GM23338 (cell line): ENCODE results near the gene BPIFB6. TPM values are rescaled to one million over a fixed set of nuclear protein-coding genes. Genes with fewer than 3 reads are reported as not detected.

Source experiments
- ATAC-seq: fragments of 200-7000 bp; cut with Tn5 transposase; 3 replicates; pipeline ENCODE4 v1.9.1; 2020
- DNase-seq: peaks from one replicate; pipeline ENCODE4 v3.0.0-alpha.2; 2015; ENCODE audit warnings: low spot score
- H2AFZ ChIP-seq: fragments of 200-600 bp; sonication (generic); 2 replicates; pipeline ENCODE4 v1.8.0; 2016; ENCODE audit warnings: antibody characterized with exemption, mild to moderate bottlenecking, moderate library complexity
- H3F3A ChIP-seq: fragments of 200-600 bp; sonication (generic); replicated peaks from 2 replicates; pipeline ENCODE4 v1.8.0; 2017; ENCODE audit warnings: antibody characterized with exemption, mixed run types, low read depth
- H3K27ac ChIP-seq: fragments of 200-600 bp; sonication (generic); 2 replicates; pipeline ENCODE4 v1.6.1; 2016; ENCODE audit warnings: low read depth
- H3K27me3 ChIP-seq: fragments of 200-600 bp; sonication (generic); 2 replicates; pipeline ENCODE4 v1.8.0; 2016; ENCODE audit warnings: mild to moderate bottlenecking, mixed run types, moderate library complexity; ENCODE audit not compliant: insufficient read depth
- H3K36me3 ChIP-seq: fragments of 200-600 bp; sonication (generic); 2 replicates; pipeline ENCODE4 v1.8.0; 2016; ENCODE audit warnings: mild to moderate bottlenecking; ENCODE audit not compliant: insufficient read depth
- H3K4me1 ChIP-seq: fragments of 200-600 bp; sonication (generic); 2 replicates; pipeline ENCODE4 v1.8.0; 2016; ENCODE audit warnings: mild to moderate bottlenecking, moderate library complexity; ENCODE audit not compliant: insufficient read depth
- H3K4me2 ChIP-seq: fragments of 200-600 bp; sonication (generic); 2 replicates; pipeline ENCODE4 v1.7.1; 2017; ENCODE audit warnings: mixed run types
- H3K4me3 ChIP-seq: fragments of 200-600 bp; sonication (generic); 2 replicates; pipeline ENCODE4 v1.6.1; 2016; ENCODE audit warnings: mixed run types
- H3K79me2 ChIP-seq: fragments of 200-600 bp; sonication (generic); replicated peaks from 2 replicates; pipeline ENCODE4 v1.8.0; 2017; ENCODE audit warnings: mild to moderate bottlenecking; ENCODE audit not compliant: insufficient read depth
- H3K9me2 ChIP-seq: fragments of 200-600 bp; sonication (generic); 2 replicates; pipeline ENCODE4 v1.8.0; 2017; ENCODE audit not compliant: insufficient read depth
- H4K20me1 ChIP-seq: fragments of 200-600 bp; sonication (generic); replicated peaks from 2 replicates; pipeline ENCODE4 v1.8.0; 2017; ENCODE audit warnings: mild to moderate bottlenecking; ENCODE audit not compliant: insufficient read depth
- H3K27ac Mint-ChIP-seq: 2 replicates; pipeline ENCODE4 v1.8.0; 2020; ENCODE audit warnings: inconsistent platforms, mild to moderate bottlenecking, moderate library complexity, mixed read lengths
- H3K27me3 Mint-ChIP-seq: 3 replicates; pipeline ENCODE4 v1.8.0; 2022; ENCODE audit warnings: low read depth, mild to moderate bottlenecking, moderate library complexity, mixed read lengths, inconsistent platforms; ENCODE audit not compliant: insufficient read depth, poor library complexity
- H3K36me3 Mint-ChIP-seq: 3 replicates; pipeline ENCODE4 v1.8.0; 2021; ENCODE audit warnings: low read depth, mild to moderate bottlenecking, inconsistent platforms, moderate library complexity, mixed read lengths
- H3K4me1 Mint-ChIP-seq: 3 replicates; pipeline ENCODE4 v1.8.0; 2020; ENCODE audit warnings: mild to moderate bottlenecking, inconsistent platforms, mixed read lengths
- H3K4me3 Mint-ChIP-seq: 3 replicates; pipeline ENCODE4 v1.8.0; 2021; ENCODE audit warnings: moderate library complexity, mild to moderate bottlenecking, inconsistent platforms, mixed read lengths
- H3K9me3 Mint-ChIP-seq: 3 replicates; pipeline ENCODE4 v1.8.0; 2020; ENCODE audit warnings: moderate library complexity, mild to moderate bottlenecking, inconsistent platforms, mixed read lengths
- EZH2phosphoT487 ChIP-seq: fragments of 200-600 bp; sonication (generic); IDR thresholded peaks from one replicate; pipeline ENCODE4 v1.8.1; 2018; ENCODE audit warnings: antibody characterized with exemption; ENCODE audit not compliant: unreplicated experiment
- ZNF331 ChIP-seq: fragments of 250-450 bp; sonication (Bioruptor Pico); IDR thresholded peaks from 2 replicates; pipeline ENCODE4 v1.5.0; 2020; ENCODE audit warnings: low read depth, mild to moderate bottlenecking, moderate library complexity
- polyA plus RNA-seq: library from polyadenylated mRNA; unstranded; fragments of >200 nt; fragmentation: Nextera tagmentation; extraction: Ambion mirVana; gene quantifications from 2 replicates; pipeline ENCODE4 v1.2.1, GENCODE V29; 2016
- total RNA-seq: library from RNA; depleted of rRNA; stranded (reverse); fragments of >200 nt; shearing (Covaris generic); gene quantifications from 2 replicates; pipeline ENCODE4 v1.2.3, GENCODE V29; 2014
- TF ChIP-seq, protein P1 (sequence below), 2 experiments: fragments of 200-600 bp in 1 of 2; sonication (generic) in 1 of 2; conservative IDR thresholded peaks; 2 replicates each; pipeline versions ENCODE4 v1.5.1 to v1.6.1; 2016 to 2017; ENCODE audit warnings: antibody characterized with exemption in 2 of 2, low read depth in 2 of 2, mild to moderate bottlenecking in 2 of 2, moderate library complexity in 1 of 2
- TF ChIP-seq, protein P2 (sequence below): fragments of 250-450 bp; sonication (Bioruptor Pico); IDR thresholded peaks from 2 replicates; pipeline ENCODE4 v1.5.0; 2020; ENCODE audit warnings: mild to moderate bottlenecking, moderate library complexity

The BPIFB6 gene
- total and polyA plus RNA-seq, 2 experiments from 2014 or later = not detected

DNA sequence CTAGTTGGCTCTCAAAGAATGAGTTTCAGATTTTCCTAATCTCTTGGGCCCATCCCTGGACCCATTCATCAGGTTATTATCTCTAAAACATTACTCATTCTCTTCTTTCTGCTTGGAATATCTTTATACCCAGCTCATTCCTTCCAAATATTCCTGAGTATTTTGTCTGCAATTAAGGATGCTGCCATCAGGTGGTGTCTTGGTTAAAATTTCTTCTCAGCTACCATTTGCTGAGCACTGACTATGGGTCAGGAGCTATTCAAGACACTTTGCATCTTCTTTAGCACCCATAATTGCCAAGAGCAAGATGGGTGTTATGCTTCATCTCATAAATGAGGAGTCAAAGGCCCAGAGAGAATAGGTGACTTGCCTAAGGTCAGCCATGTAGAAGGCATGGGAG lies 35.6 kb upstream of the BPIFB6 start:
- H3K36me3 ChIP-seq = no peaks in the 10 kb centered on the region
- ATAC-seq (no peak; the same call in 2 of the 3 replicates), DNase-seq (peak; percentile 35)
- no peak overlapping the region for H2AFZ ChIP-seq
- Mint-ChIP-seq H3K27ac (no peak overlapping the region), H3K27me3 (peaks cover 8% of the 10 kb centered on the region), H3K36me3 (no peaks in the 10 kb centered on the region), H3K4me3 (no peak overlapping the region), H3K9me3 (no peaks in the 10 kb centered on the region; the same call in 2 of the 3 replicates), H3K4me1 (no peaks in the 10 kb centered on the region)
- H3F3A ChIP-seq = no peaks in the 10 kb centered on the region
- no peaks in the 10 kb centered on the region for H3K79me2 ChIP-seq
- no peaks in the 10 kb centered on the region for H3K27me3 ChIP-seq
- H3K4me2 ChIP-seq = no peak overlapping the region
- 0 out of 2 replicates have a peak, but pooled peaks cover 2% of the 10 kb centered on the region for H4K20me1 ChIP-seq
- H3K9me2 ChIP-seq = no peaks in the 10 kb centered on the region; the same call in 1 of the 2 replicates
- no peak overlapping the region for H3K4me3 ChIP-seq
- H3K4me1 ChIP-seq = no peaks in the 10 kb centered on the region
- no peak overlapping the region for H3K27ac ChIP-seq
- no peak for TF ChIP-seq EZH2phosphoT487
- no peak for TF ChIP-seq ZNF331 (CRISPR knock-in tag)
- TF ChIP-seq, protein P1, sequence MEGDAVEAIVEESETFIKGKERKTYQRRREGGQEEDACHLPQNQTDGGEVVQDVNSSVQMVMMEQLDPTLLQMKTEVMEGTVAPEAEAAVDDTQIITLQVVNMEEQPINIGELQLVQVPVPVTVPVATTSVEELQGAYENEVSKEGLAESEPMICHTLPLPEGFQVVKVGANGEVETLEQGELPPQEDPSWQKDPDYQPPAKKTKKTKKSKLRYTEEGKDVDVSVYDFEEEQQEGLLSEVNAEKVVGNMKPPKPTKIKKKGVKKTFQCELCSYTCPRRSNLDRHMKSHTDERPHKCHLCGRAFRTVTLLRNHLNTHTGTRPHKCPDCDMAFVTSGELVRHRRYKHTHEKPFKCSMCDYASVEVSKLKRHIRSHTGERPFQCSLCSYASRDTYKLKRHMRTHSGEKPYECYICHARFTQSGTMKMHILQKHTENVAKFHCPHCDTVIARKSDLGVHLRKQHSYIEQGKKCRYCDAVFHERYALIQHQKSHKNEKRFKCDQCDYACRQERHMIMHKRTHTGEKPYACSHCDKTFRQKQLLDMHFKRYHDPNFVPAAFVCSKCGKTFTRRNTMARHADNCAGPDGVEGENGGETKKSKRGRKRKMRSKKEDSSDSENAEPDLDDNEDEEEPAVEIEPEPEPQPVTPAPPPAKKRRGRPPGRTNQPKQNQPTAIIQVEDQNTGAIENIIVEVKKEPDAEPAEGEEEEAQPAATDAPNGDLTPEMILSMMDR (conservative IDR thresholded peaks at IDR 0.05; ENCODE audit: low read depth in 2 of 2) = peak; percentile 53 to 55
- TF ChIP-seq, protein P2, sequence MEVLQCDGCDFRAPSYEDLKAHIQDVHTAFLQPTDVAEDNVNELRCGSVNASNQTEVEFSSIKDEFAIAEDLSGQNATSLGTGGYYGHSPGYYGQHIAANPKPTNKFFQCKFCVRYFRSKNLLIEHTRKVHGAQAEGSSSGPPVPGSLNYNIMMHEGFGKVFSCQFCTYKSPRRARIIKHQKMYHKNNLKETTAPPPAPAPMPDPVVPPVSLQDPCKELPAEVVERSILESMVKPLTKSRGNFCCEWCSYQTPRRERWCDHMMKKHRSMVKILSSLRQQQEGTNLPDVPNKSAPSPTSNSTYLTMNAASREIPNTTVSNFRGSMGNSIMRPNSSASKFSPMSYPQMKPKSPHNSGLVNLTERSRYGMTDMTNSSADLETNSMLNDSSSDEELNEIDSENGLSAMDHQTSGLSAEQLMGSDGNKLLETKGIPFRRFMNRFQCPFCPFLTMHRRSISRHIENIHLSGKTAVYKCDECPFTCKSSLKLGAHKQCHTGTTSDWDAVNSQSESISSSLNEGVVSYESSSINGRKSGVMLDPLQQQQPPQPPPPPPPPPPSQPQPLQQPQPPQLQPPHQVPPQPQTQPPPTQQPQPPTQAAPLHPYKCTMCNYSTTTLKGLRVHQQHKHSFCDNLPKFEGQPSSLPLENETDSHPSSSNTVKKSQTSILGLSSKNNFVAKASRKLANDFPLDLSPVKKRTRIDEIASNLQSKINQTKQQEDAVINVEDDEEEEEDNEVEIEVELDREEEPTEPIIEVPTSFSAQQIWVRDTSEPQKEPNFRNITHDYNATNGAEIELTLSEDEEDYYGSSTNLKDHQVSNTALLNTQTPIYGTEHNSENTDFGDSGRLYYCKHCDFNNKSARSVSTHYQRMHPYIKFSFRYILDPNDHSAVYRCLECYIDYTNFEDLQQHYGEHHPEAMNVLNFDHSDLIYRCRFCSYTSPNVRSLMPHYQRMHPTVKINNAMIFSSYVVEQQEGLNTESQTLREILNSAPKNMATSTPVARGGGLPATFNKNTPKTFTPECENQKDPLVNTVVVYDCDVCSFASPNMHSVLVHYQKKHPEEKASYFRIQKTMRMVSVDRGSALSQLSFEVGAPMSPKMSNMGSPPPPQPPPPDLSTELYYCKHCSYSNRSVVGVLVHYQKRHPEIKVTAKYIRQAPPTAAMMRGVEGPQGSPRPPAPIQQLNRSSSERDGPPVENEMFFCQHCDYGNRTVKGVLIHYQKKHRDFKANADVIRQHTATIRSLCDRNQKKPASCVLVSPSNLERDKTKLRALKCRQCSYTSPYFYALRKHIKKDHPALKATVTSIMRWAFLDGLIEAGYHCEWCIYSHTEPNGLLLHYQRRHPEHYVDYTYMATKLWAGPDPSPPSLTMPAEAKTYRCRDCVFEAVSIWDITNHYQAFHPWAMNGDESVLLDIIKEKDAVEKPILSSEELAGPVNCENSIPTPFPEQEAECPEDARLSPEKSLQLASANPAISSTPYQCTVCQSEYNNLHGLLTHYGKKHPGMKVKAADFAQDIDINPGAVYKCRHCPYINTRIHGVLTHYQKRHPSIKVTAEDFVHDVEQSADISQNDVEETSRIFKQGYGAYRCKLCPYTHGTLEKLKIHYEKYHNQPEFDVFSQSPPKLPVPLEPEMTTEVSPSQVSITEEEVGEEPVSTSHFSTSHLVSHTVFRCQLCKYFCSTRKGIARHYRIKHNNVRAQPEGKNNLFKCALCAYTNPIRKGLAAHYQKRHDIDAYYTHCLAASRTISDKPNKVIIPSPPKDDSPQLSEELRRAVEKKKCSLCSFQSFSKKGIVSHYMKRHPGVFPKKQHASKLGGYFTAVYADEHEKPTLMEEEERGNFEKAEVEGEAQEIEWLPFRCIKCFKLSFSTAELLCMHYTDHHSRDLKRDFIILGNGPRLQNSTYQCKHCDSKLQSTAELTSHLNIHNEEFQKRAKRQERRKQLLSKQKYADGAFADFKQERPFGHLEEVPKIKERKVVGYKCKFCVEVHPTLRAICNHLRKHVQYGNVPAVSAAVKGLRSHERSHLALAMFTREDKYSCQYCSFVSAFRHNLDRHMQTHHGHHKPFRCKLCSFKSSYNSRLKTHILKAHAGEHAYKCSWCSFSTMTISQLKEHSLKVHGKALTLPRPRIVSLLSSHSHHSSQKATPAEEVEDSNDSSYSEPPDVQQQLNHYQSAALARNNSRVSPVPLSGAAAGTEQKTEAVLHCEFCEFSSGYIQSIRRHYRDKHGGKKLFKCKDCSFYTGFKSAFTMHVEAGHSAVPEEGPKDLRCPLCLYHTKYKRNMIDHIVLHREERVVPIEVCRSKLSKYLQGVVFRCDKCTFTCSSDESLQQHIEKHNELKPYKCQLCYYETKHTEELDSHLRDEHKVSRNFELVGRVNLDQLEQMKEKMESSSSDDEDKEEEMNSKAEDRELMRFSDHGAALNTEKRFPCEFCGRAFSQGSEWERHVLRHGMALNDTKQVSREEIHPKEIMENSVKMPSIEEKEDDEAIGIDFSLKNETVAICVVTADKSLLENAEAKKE = no peak
